Panc1 (cell line): ENCODE measurements around the gene ASB1.

Source experiments
- CTCF ChIP-seq: fragments of 450-650 bp; IDR thresholded peaks from 2 replicates; pipeline ENCODE4 v1.5.1; 2017; ENCODE audit warnings: mild to moderate bottlenecking
- POLR2AphosphoS5 ChIP-seq: IDR thresholded peaks from 2 replicates; pipeline ENCODE4 v1.6.1; 2012; ENCODE audit warnings: mild to moderate bottlenecking, low read depth, low read length, moderate library complexity
- REST ChIP-seq, 2 experiments: IDR thresholded peaks; 2 replicates each; pipeline ENCODE4 v1.6.1; 2011 to 2012; ENCODE audit warnings: low read depth in 2 of 2, control low read depth in 1 of 2, low read length in 1 of 2, mild to moderate bottlenecking in 1 of 2, moderate library complexity in 1 of 2; ENCODE audit not compliant: insufficient read depth in 1 of 2
- SIN3A ChIP-seq: IDR thresholded peaks from 2 replicates; pipeline ENCODE4 v1.6.1; 2012; ENCODE audit warnings: low read depth, mild to moderate bottlenecking, low read length, moderate library complexity, borderline replicate concordance; ENCODE audit not compliant: insufficient read depth

- TF ChIP-seq CTCF (no peak), POLR2AphosphoS5 (no peak), REST (IDR thresholded peaks at IDR 0.05; ENCODE audit: insufficient read depth in 1 of 2, low read depth in 2 of 2, low read length in 1 of 2) (no peak), SIN3A (no peak)
Observed at GRCh38 chr2:238428866-238429265, 2.1 kb downstream of the ASB1 start.
